ENCODE measurements around the gene SGF29.

DNA sequence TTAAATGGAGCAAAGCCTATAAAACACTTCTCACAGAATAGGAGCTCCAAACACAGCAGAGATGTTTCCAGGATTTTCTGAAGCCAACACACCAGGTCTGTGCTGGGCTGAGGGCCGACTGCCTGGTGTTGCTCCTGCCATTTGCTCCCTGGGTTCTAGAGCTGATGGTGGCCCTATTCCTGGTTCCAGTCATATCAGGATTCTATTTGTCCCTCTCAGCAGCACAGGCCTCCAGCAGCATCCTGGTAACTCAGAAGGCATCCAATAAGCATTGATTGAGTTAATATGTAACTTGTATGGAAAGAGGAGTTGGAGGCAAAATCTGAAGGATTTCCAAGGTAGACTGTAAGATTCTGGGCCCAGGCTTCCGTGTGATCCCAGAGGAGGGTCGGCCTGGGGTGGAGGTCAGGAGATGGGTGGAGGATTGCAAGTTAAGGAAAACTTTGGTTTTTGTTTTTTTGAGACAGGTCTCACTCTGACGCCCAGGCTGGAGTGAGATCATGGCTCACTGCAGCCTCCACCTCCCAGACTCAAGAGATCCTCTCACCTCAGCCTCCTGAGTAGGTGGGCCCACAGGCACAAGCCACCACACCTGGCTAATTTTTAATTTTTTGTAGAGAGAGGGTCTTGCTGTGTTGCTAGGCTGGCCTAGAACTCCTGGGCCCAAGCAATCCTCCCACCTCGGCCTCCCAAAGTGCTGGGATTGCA, 20.6 kb upstream of the SGF29 start:
- no peak for TF ChIP-seq POLR2A (IDR thresholded peaks at IDR 0.05)
- TF ChIP-seq, protein P1, sequence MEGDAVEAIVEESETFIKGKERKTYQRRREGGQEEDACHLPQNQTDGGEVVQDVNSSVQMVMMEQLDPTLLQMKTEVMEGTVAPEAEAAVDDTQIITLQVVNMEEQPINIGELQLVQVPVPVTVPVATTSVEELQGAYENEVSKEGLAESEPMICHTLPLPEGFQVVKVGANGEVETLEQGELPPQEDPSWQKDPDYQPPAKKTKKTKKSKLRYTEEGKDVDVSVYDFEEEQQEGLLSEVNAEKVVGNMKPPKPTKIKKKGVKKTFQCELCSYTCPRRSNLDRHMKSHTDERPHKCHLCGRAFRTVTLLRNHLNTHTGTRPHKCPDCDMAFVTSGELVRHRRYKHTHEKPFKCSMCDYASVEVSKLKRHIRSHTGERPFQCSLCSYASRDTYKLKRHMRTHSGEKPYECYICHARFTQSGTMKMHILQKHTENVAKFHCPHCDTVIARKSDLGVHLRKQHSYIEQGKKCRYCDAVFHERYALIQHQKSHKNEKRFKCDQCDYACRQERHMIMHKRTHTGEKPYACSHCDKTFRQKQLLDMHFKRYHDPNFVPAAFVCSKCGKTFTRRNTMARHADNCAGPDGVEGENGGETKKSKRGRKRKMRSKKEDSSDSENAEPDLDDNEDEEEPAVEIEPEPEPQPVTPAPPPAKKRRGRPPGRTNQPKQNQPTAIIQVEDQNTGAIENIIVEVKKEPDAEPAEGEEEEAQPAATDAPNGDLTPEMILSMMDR (IDR thresholded peaks at IDR 0.05) = no peak

All from ovary (tissue), 3 donors.